HepG2 (cell line): ENCODE results near the gene ATRNL1.

Experiments used
- AGO1 ChIP-seq: fragments of 200-400 bp; formaldehyde crosslinking; IDR thresholded peaks from 2 replicates; pipeline ENCODE4 v1.6.1; 2017; ENCODE audit warnings: mild to moderate bottlenecking, low read depth, low read length, moderate library complexity; ENCODE audit not compliant: poor library complexity, severe bottlenecking
- CTCF ChIP-seq: sonication (generic); formaldehyde crosslinking; IDR thresholded peaks from 2 replicates; pipeline ENCODE4 v1.5.0; 2020; ENCODE audit warnings: mild to moderate bottlenecking, missing genetic modification reagents, moderate library complexity
- FOXA1 ChIP-seq, 2 experiments: fragments of 450-650 bp in 1 of 2; sonication (generic) in 1 of 2; formaldehyde crosslinking in 1 of 2; IDR thresholded peaks; 2 replicates each; pipeline versions ENCODE4 v1.4.0 to v1.6.1; 2016 to 2020; ENCODE audit warnings: missing genetic modification reagents in 1 of 2
- HNRNPL ChIP-seq: fragments of 200-400 bp; formaldehyde crosslinking; IDR thresholded peaks from 2 replicates; pipeline ENCODE4 v1.6.1; 2017; ENCODE audit warnings: mild to moderate bottlenecking, low read depth, low read length
- SMARCC2 ChIP-seq: fragments of 450-650 bp; IDR thresholded peaks from 2 replicates; pipeline ENCODE4 v1.6.1; 2017; ENCODE audit warnings: antibody characterized with exemption, mild to moderate bottlenecking
- SSRP1 ChIP-seq: IDR thresholded peaks from 2 replicates; pipeline ENCODE4 v1.6.1; 2016; ENCODE audit warnings: control low read depth
- ZBTB8A ChIP-seq: sonication (generic); formaldehyde crosslinking; IDR thresholded peaks from 2 replicates; pipeline ENCODE4 v1.4.0; 2020; ENCODE audit warnings: mild to moderate bottlenecking, low read depth, missing genetic modification reagents, borderline replicate concordance
- ZNF274 ChIP-seq: sonication (generic); formaldehyde crosslinking; IDR thresholded peaks from 2 replicates; pipeline ENCODE4 v1.5.1; 2020; ENCODE audit warnings: mild to moderate bottlenecking, missing genetic modification reagents

DNA sequence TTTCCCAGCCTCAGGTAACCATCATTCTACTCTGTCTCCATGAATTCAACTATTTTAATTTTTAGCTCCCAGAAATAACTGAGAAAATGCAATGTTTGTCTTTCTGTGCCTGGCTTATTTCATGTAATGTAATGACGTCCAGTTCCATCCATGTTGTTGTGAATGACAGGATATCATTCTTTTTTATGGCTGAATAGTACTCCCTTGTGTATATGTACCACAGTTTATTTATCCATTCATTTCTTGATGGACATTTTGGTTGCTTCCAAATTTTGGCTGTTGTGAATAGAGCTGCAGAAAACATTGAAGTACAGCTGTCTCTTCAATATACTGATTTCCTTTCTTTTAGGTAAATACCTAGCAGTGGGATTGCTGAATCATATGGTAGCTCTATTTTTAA, 10.5 kb downstream of the ATRNL1 start:
- no peak for TF ChIP-seq SMARCC2
- TF ChIP-seq AGO1 = no peak
- TF ChIP-seq SSRP1 = no peak
- no peak for TF ChIP-seq FOXA1 (IDR thresholded peaks at IDR 0.05)
- no peak for TF ChIP-seq FOXA1 (CRISPR knock-in tag; IDR thresholded peaks at IDR 0.05)
- no peak for TF ChIP-seq HNRNPL
- no peak for TF ChIP-seq ZBTB8A (CRISPR knock-in tag)
- TF ChIP-seq CTCF (CRISPR knock-in tag) = no peak
- no peak for TF ChIP-seq ZNF274
